Left renal pelvis (tissue), 4 donors: ENCODE measurements around the gene NSRP1. TPM values are rescaled to one million over a fixed set of nuclear protein-coding genes. Genes with fewer than 3 reads are reported as not detected.

Experiments used
- polyA plus RNA-seq, 4 donors: library from polyadenylated mRNA; unstranded; fragments of 120-200 nt; gene quantifications; one replicate each; pipeline ENCODE4 v1.2.1, GENCODE V29; 2013; ENCODE audit not compliant: insufficient read length in 4 of 4

Gene NSRP1
- polyA plus RNA-seq, 4 donors: 32.3 to 47.3 (median 37.6) TPM

Other genes starting within 250 kb of the NSRP1 start
- 10 to 100 TPM in 3 of 4 donors, 1 to 10 TPM in 1; 8.9 to 19.4 (median 17.5) TPM for gene SSH2, start 186.6 kb upstream of the NSRP1 start, polyA plus RNA-seq
- 1 to 10 TPM in 3 of 4 donors, under 1 TPM in 1; 0.87 to 3.6 (median 2.7) TPM for gene EFCAB5, start 175.2 kb upstream of the NSRP1 start, polyA plus RNA-seq
- gene SLC6A4, start 118.9 kb downstream of the NSRP1 start, polyA plus RNA-seq: 1 to 10 TPM in 3 of 4 donors, under 1 TPM in 1; 0.44 to 5.9 (median 1.4) TPM
- gene BLMH, start 175.1 kb downstream of the NSRP1 start, polyA plus RNA-seq: 10 to 100 TPM; 62.7 to 93.6 (median 81.6) TPM
- gene TMIGD1, start 217.2 kb downstream of the NSRP1 start, polyA plus RNA-seq: 1 to 10 TPM in 1 of 4 donors, under 1 TPM in 2, not detected in 1; 0.20 to 1.4 (median 0.81) TPM